ENCODE results near the gene KDF1. TPM values are rescaled to one million over a fixed set of nuclear protein-coding genes. Genes with fewer than 3 reads are reported as not detected.

Gene KDF1
- total RNA-seq, 2 donors from 2014 or later, result 0.26 to 0.86 TPM

GRCh38 chr1:26909951-26910342 lies 50.3 kb downstream of the KDF1 start:
- no peaks in the 10 kb centered on the region for H3K9me3 ChIP-seq
- TF ChIP-seq CTCF (IDR thresholded peaks at IDR 0.05), result no peak
- H3K4me3 ChIP-seq, result no peak overlapping the region
- peaks cover 0 to 5% of the 10 kb centered on the region in 2 donors for H3K4me1 ChIP-seq
- DNase-seq (ENCODE audit: low spot score), result no peak
- no peak overlapping the region for H3K27ac ChIP-seq
- no peaks in the 10 kb centered on the region for H3K36me3 ChIP-seq
- no peaks in the 10 kb centered on the region for H3K27me3 ChIP-seq

GRCh38 chr1:26907071-26907917 lies 53.0 kb downstream of the KDF1 start:
- no peak for TF ChIP-seq CTCF (IDR thresholded peaks at IDR 0.05)
- H3K36me3 ChIP-seq, result no peaks in the 10 kb centered on the region
- H3K9me3 ChIP-seq, result no peaks in the 10 kb centered on the region
- no peak for DNase-seq (ENCODE audit: low spot score)
- H3K27me3 ChIP-seq, result no peaks in the 10 kb centered on the region
- H3K4me3 ChIP-seq, result no peak overlapping the region
- H3K27ac ChIP-seq, result no peak overlapping the region
- H3K4me1 ChIP-seq, result no peaks in the 10 kb centered on the region

- Histone ChIP-seq H3K4me3 (peak overlapping the region; percentile 86 to 87), H3K4me1 (peaks cover 0 to 18% of the 10 kb centered on the region in 2 donors), H3K9me3 (no peaks in the 10 kb centered on the region), H3K27ac (peak overlapping the region; percentile 78 to 84), H3K36me3 (peaks cover 17% of the 10 kb centered on the region), H3K27me3 (no peaks in the 10 kb centered on the region)
- no peak for DNase-seq (ENCODE audit: low spot score)
- TF ChIP-seq CTCF (IDR thresholded peaks at IDR 0.05), result no peak
Measured at GRCh38 chr1:26900815-26901511, 59.3 kb downstream of the KDF1 start.

GRCh38 chr1:26900001-26900814 lies 60.1 kb downstream of the KDF1 start, which contains the start of gene GPATCH3:
Gene GPATCH3 (minus strand): TSS chr1:26900467. CDS start chr1:26900442, 25 bp downstream.
- no peak for TF ChIP-seq CTCF (IDR thresholded peaks at IDR 0.05)
- no peaks in the 10 kb centered on the region for H3K27me3 ChIP-seq
- no peaks in the 10 kb centered on the region for H3K9me3 ChIP-seq
- H3K27ac ChIP-seq, result peak within 1 kb of the TSS; percentile 78 to 84
- peaks cover 23% of the 10 kb centered on the region for H3K36me3 ChIP-seq
- peak; percentile 96 for DNase-seq (ENCODE audit: low spot score)
- H3K4me1 ChIP-seq, result peaks cover 0 to 18% of the 10 kb centered on the region in 2 donors
- peak within 1 kb of the TSS; percentile 86 to 87 for H3K4me3 ChIP-seq

Other genes with a start within 250 kb of the KDF1 start
- 10 to 100 TPM in 1 of 2 donors, 1 to 10 TPM in 1; 6.4 to 13.8 TPM for gene PIGV, start 172.5 kb downstream of the KDF1 start, total RNA-seq
- gene ZDHHC18, start 133.8 kb downstream of the KDF1 start, total RNA-seq, result 10 to 100 TPM; 19.8 to 22.5 TPM
- under 1 TPM in 1 of 2 donors, not detected in 1; 0.51 TPM for gene SFN, start 97.3 kb downstream of the KDF1 start, total RNA-seq
- gene GPN2, start 70.2 kb downstream of the KDF1 start, total RNA-seq, result 1 to 10 TPM; 4.7 to 7.2 TPM
- gene GPATCH3, start 60.0 kb downstream of the KDF1 start, total RNA-seq, result 1 to 10 TPM; 6.2 to 8.3 TPM
- gene NR0B2, start 46.5 kb downstream of the KDF1 start, total RNA-seq, result 10 to 100 TPM; 10.6 to 19.0 TPM
- 10 to 100 TPM; 66.7 to 82.3 TPM for gene NUDC, start 38.7 kb downstream of the KDF1 start, total RNA-seq
- 100 to 1,000 TPM in 1 of 2 donors, 10 to 100 TPM in 1; 72.5 to 151 TPM for gene TRNP1, start 33.2 kb upstream of the KDF1 start, total RNA-seq
- gene TENT5B, start 52.4 kb upstream of the KDF1 start, total RNA-seq, result 10 to 100 TPM; 31.6 to 34.8 TPM
- gene SLC9A1, start 194.7 kb upstream of the KDF1 start, total RNA-seq, result 10 to 100 TPM; 20.0 to 28.3 TPM